Measurements from ENCODE around the gene SPATA33.

GRCh38 chr16:89624777-89625761, 32.6 kb upstream of the SPATA33 start:
- no peak for TF ChIP-seq CTCF (IDR thresholded peaks at IDR 0.05; ENCODE audit: insufficient read depth, low read depth, low read length)
- no peak for TF ChIP-seq EZH2 (IDR thresholded peaks at IDR 0.05; ENCODE audit: insufficient read depth, low read length)

Data from astrocyte (in vitro differentiated cells and primary cell).